DMS153 treated with DMSO at 0.1 percent for 48 hours (cell line): ENCODE data around the gene PLGRKT.
"Not testable (repeated sequence)": the region's sequence is repeated elsewhere in the genome, so short reads cannot be mapped to it uniquely, and the experiment has no call there.

Experiments used
- DNase-seq: peaks from one replicate; lab custom pipeline; 2025; ENCODE audit not compliant: unreplicated experiment; lab: John Stamatoyannopoulos, UW

The PLGRKT gene

GRCh38 chr9:5321601-5322000 is 116.1 kb downstream of the PLGRKT start:
- DNase-seq: not testable (repeated sequence)

- DNase-seq: no peak
Observed at GRCh38 chr9:5321058-5321457, 116.7 kb downstream of the PLGRKT start.

DNA sequence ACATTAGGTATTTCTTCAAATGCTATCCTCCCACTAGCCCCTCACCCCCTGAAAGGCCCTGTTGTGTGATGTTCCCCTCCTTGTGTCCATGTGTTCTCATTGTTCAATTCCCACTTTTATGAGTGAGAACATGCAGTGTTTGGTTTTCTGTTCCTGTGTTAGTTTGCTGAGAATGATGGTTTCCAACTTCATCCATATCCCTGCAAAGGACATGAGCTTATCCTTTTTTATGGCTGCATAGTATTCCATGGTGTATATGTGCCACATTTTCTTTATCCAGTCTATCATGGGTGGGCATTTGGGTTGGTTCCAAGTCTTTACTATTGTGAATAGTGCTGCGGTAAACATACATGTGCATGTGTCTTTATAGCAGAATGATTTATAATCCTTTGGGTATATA is 121.3 kb downstream of the PLGRKT start:
- DNase-seq: not testable (repeated sequence)

GRCh38 chr9:5315187-5315923 is 122.4 kb downstream of the PLGRKT start:
- DNase-seq: no peak

- no peak for DNase-seq
Observed at GRCh38 chr9:5310851-5311250, 126.9 kb downstream of the PLGRKT start.
